Stimulated activated CD8-positive, alpha-beta memory T cell treated with anti-CD3 and anti-CD28 coated beads, Interleukin-12 subunit alpha, Interleukin-12 subunit beta, amount 100 ng/mL, for 4 hours (primary cell): ENCODE data around the gene VASP.
A peak's percentile ranks its signal among the peaks of the same experiment; 100 is the strongest.

ENCODE experiments used
- DNase-seq: peaks from one replicate; pipeline ENCODE4 v3.0.0-alpha.2; 2020; ENCODE audit warnings: low read depth

Gene VASP

GRCh38 chr19:45556835-45557234, 49.6 kb downstream of the VASP start:
- no peak for DNase-seq

GRCh38 chr19:45558399-45558878, 51.2 kb downstream of the VASP start:
- DNase-seq, result peak; percentile 31

- DNase-seq, result no peak
Measured at GRCh38 chr19:45560038-45560437, 52.8 kb downstream of the VASP start.

GRCh38 chr19:45560686-45561085, 53.4 kb downstream of the VASP start:
- DNase-seq, result no peak

GRCh38 chr19:45564131-45564780, 57.0 kb downstream of the VASP start:
- no peak for DNase-seq

- no peak for DNase-seq
Measured at GRCh38 chr19:45567609-45568008, 60.3 kb downstream of the VASP start.

GRCh38 chr19:45568732-45569131, 61.5 kb downstream of the VASP start:
- DNase-seq, result no peak

- no peak for DNase-seq
Measured at GRCh38 chr19:45569619-45570421, 62.5 kb downstream of the VASP start.

- no peak for DNase-seq
Measured at GRCh38 chr19:45571457-45572220, 64.4 kb downstream of the VASP start.

- no peak for DNase-seq
Measured at GRCh38 chr19:45574526-45574925, 67.2 kb downstream of the VASP start.

GRCh38 chr19:45575216-45575615, 67.9 kb downstream of the VASP start:
- no peak for DNase-seq
